Cerebellar cortex (tissue), 1 donor: ENCODE measurements around the gene XPA.

Experiments used
- DNase-seq: peaks from one replicate; pipeline ENCODE4 v3.0.0-alpha.2; 2015; ENCODE audit warnings: low spot score

Gene XPA

GRCh38 chr9:97651646-97652045, 45.5 kb downstream of the XPA start:
- no peak for DNase-seq

- DNase-seq: no peak
Observed at GRCh38 chr9:97647996-97648395, 49.1 kb downstream of the XPA start.

- no peak for DNase-seq
Observed at GRCh38 chr9:97645720-97646119, 51.4 kb downstream of the XPA start.

DNA sequence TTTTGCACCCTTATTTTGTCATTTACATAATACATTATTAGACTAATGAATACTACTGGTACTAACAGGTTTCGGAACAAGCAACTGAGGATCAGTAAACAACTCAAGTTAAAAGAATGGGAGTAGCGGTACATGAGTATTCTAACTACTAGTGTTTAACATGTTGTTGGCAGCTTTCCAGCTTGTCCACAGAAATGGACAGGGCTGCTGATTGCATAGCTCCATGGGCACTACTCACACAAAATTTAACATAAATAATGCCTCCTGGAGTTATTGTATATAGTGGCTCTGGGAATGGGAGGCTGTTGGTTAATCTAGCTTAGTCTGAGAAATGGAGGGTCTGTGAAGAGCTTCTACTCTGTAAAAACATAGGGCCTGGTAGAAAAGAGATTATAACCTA, 56.8 kb downstream of the XPA start:
- DNase-seq: no peak

- no peak for DNase-seq
Observed at GRCh38 chr9:97638666-97639065, 58.5 kb downstream of the XPA start.

DNA sequence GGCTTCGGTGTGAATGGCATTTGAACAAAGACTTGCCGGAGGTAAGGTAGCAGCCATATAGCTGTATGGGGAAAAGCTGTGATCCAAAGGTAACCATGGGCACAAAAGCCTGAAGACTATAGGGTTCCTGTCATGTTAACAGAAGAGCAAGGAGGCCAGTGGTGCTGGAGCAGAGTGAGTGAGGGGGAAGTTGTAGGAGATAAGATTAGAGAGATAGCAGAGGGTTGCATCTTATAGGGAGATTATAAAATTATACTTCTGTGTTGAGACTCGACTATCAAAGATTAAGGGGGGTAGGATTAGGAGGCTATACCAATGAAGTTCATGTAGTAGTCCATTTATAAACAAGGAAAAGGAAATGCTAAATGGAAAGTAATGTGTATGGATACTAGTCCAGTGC, 60.2 kb downstream of the XPA start:
- DNase-seq: no peak

GRCh38 chr9:97635026-97635425, 62.1 kb downstream of the XPA start:
- DNase-seq: no peak

- no peak for DNase-seq
Observed at GRCh38 chr9:97633859-97634490, 63.2 kb downstream of the XPA start.

DNA sequence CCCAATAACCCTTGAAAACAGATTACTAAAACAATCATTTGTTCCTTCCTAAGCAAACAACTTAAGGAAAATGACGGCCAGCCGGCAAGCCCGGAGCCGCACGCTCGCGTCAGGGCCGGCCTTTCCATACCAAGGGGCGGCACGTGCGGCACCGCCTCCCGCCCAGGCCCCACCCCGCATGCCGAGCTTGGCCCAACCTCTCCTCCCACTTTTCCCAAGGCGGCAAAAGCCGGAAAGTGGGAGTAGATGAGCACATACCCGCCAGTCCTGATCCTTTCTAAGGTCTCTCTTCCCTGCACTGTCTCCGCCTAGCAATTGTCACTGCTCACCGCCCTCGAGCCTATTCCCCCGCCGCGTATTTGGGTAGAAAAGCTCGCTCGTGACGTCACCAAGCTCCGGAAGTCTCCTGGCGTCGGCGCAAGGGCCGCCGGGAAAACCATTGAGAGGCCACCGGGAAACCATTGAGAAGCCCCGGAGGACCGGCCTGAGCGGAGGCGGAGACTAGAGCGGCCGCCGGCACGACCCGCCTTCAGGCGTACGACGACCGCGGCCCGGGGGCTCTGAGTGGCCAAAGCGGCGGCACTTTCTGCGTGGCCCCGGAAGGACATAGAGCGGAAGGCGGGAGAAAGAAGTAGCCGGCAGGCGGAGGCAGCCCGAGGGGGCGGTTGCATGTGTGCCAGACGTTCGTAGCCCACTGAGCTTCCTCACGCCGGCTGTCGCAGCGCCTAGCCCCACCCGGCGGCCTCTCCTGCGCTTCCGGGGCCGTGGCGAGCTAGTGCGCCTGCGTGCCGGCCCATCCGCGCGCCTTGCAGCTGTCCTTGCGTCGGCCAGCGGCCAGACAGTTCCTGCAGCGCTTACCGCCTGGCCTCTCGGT, 63.9 kb downstream of the XPA start, which contains the start of the genes NCBP1 and TSTD2:
Gene NCBP1, plus strand, starts transcription at position 837 of the 874 bp plus-strand sequence. CDS start 61 bp downstream, outside the sequence.
Gene TSTD2, minus strand, starts transcription at position 384 of the 874 bp plus-strand sequence. CDS start 5,806 bp downstream, outside the sequence.
- DNase-seq: peak; percentile 98

DNA sequence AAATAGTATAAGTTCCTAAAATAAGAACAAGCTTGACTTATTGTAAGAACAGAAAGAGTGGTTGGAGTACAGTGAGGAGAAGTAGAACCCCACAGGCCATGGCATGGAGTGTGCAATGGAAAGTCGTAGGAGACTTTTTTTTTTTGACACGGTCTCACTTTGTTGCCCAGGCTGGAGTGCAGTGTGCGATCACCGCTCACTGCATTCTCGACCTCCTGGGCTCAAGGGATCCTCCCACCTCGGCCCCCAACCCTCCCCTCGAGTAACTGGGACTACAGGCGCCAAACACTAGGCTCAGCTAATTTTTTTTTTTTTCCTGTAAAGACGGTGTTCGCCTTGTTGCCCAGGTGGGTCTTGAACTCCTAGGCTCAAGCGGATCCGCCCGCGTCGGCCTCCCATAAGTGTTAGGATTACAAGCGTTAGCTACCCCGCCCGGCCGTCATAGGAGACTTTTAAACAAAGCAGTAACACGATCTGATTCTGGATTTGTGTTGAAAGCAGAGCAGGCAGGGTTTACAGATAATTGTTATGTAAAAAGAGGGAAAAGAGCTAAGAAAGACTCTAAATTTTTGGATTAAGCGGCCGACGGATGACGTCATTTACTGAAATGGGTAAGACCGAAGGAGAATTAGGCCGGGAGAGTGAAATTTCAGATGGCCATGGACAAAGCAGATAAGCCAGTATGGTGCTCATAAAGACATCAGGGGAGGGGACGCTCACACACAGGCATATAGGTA, 64.7 kb downstream of the XPA start:
- DNase-seq: peak; percentile 76

GRCh38 chr9:97630591-97630990, 66.5 kb downstream of the XPA start:
- no peak for DNase-seq

DNA sequence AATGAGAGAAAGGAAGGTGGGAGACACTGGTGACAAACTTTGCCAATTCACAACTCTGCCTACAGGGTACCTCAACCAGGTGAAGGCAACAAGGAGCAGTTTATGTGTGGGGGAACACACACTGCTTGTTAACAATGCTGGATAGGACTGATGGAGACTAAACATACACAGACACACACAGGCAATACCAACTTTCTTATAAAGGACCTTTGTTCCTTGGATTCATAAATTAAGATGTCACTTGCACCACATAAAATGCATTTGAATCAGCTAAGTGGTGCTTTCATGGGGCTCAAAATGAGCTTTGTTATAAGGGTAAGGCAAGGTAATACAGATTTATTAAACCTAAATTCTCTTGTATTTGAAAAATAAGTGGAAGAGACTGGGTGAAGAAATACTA, 68.0 kb downstream of the XPA start:
- no peak for DNase-seq

- no peak for DNase-seq
Observed at GRCh38 chr9:97628668-97629067, 68.5 kb downstream of the XPA start.

DNA sequence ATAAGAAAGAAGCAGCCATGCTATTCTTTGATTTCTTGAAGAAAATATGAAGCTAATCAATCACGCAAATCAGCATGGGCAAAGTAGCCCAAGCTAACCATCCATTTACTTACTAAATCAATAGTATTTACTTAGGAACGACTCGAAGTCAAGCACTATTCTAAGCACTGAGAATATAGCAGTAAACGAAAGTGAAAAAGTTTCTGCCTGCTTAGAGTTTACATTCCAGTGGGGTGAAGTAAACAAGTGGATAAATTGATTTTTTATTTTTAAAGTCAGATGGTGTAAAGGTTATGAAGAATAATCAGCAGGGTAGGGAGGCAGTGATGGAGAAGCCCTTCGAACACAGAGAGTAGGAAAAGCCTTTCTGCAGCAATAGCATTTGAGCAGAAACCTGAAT, 69.5 kb downstream of the XPA start:
- no peak for DNase-seq

- no peak for DNase-seq
Observed at GRCh38 chr9:97625620-97626019, 71.5 kb downstream of the XPA start.
